Measurements from ENCODE around the gene DHFR.
"Not testable (repeated sequence)": the region's sequence is repeated elsewhere in the genome, so short reads cannot be mapped to it uniquely, and the experiment has no call there.

DHFR gene

GRCh38 chr5:80588858-80589540, 65.8 kb downstream of the DHFR start:
- H3K4me3 ChIP-seq (ENCODE audit: low read depth, low read length), result no peak overlapping the region
- TF ChIP-seq CTCF (IDR thresholded peaks at IDR 0.05; ENCODE audit: borderline replicate concordance, insufficient read depth, low read depth, low read length), result no peak

GRCh38 chr5:80584770-80585169, 70.0 kb downstream of the DHFR start:
- TF ChIP-seq CTCF (IDR thresholded peaks at IDR 0.05; ENCODE audit: borderline replicate concordance, insufficient read depth, low read depth, low read length), result no peak

GRCh38 chr5:80580291-80580690, 74.5 kb downstream of the DHFR start:
- H3K4me3 ChIP-seq (ENCODE audit: low read depth, low read length), result not testable (repeated sequence)

More at GRCh38 chr5:80584770-80585169, 70.0 kb downstream of the DHFR start:
- H3K4me3 ChIP-seq (ENCODE audit: low read depth, low read length), result no peak overlapping the region

GRCh38 chr5:80579050-80579449, 75.7 kb downstream of the DHFR start:
- no peak for TF ChIP-seq CTCF (IDR thresholded peaks at IDR 0.05; ENCODE audit: borderline replicate concordance, insufficient read depth, low read depth, low read length)
- H3K4me3 ChIP-seq (ENCODE audit: low read depth, low read length), result no peak overlapping the region

- no peak overlapping the region for H3K4me3 ChIP-seq (ENCODE audit: low read depth, low read length)
- no peak for TF ChIP-seq CTCF (IDR thresholded peaks at IDR 0.05; ENCODE audit: borderline replicate concordance, insufficient read depth, low read depth, low read length)
Measured at GRCh38 chr5:80577707-80578106, 77.1 kb downstream of the DHFR start.

- no peak for TF ChIP-seq CTCF (IDR thresholded peaks at IDR 0.05; ENCODE audit: borderline replicate concordance, insufficient read depth, low read depth, low read length)
- no peak overlapping the region for H3K4me3 ChIP-seq (ENCODE audit: low read depth, low read length)
Measured at GRCh38 chr5:80576383-80576782, 78.4 kb downstream of the DHFR start.

Measured in GM12875 (cell line).